ENCODE results near the gene GJC1.

DNA sequence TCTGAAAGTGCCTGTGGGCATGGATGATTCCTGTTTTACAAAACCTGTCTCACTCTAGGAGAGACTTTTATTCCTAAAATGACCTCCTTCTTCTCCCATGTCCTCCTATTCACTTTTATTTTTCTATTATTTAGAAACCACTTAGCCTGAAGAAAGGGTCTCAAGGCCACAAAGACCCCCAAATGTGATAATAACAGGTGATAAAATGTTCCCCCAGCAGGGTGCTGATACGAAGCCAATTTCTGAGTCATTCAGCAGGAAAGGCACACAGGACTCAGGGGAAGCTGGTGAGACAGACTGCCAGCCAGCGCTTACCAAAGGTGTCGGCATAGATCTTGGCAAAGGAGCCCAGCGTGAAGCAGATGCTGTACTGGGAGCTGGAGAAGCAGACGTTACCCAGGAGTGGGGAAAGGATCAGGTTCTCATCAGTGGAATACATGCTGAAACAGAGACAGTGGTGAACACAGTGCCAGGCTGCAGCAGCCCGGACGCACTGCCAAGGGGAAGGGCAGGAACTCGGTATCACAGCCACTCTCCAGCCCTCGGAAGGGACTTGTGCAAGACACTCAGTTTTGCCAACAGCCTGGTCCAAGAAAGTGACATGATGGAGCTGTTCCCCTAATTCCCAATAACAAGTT is 42.2 kb upstream of the GJC1 start:
- no peak for TF ChIP-seq POLR2A (IDR thresholded peaks at IDR 0.05)
- TF ChIP-seq, protein P1, sequence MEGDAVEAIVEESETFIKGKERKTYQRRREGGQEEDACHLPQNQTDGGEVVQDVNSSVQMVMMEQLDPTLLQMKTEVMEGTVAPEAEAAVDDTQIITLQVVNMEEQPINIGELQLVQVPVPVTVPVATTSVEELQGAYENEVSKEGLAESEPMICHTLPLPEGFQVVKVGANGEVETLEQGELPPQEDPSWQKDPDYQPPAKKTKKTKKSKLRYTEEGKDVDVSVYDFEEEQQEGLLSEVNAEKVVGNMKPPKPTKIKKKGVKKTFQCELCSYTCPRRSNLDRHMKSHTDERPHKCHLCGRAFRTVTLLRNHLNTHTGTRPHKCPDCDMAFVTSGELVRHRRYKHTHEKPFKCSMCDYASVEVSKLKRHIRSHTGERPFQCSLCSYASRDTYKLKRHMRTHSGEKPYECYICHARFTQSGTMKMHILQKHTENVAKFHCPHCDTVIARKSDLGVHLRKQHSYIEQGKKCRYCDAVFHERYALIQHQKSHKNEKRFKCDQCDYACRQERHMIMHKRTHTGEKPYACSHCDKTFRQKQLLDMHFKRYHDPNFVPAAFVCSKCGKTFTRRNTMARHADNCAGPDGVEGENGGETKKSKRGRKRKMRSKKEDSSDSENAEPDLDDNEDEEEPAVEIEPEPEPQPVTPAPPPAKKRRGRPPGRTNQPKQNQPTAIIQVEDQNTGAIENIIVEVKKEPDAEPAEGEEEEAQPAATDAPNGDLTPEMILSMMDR (IDR thresholded peaks at IDR 0.05), result no peak

All from ovary (tissue), 3 donors.